Mesothelial cell of epicardium (in vitro differentiated cells): ENCODE results near the gene NME4. TPM values are rescaled to one million over a fixed set of nuclear protein-coding genes. Genes with fewer than 3 reads are reported as not detected.

Experiments used
- DNase-seq, 2 experiments: peaks; one replicate each; pipeline ENCODE4 v3.0.0; 2021; ENCODE audit warnings: low spot score in 2 of 2; ENCODE audit not compliant: unreplicated experiment in 2 of 2
- H3K27ac Mint-ChIP-seq: 2 replicates; pipeline ENCODE4 v1.8.0; 2021; ENCODE audit warnings: mixed read lengths
- H3K27me3 Mint-ChIP-seq: 2 replicates; pipeline ENCODE4 v1.8.0; 2021; ENCODE audit warnings: low read depth, mixed read lengths
- H3K36me3 Mint-ChIP-seq: 2 replicates; pipeline ENCODE4 v1.8.0; 2021; ENCODE audit warnings: mixed read lengths
- H3K4me1 Mint-ChIP-seq: 2 replicates; pipeline ENCODE4 v1.8.0; 2021; ENCODE audit warnings: mixed read lengths
- H3K4me3 Mint-ChIP-seq: 2 replicates; pipeline ENCODE4 v1.8.0; 2021; ENCODE audit warnings: mild to moderate bottlenecking, moderate library complexity, mixed read lengths
- H3K9me3 Mint-ChIP-seq: 2 replicates; pipeline ENCODE4 v1.8.0; 2021; ENCODE audit warnings: mixed read lengths
- total RNA-seq: library from RNA; stranded (reverse); gene quantifications from 3 replicates; pipeline ENCODE4 v1.2.1, GENCODE V29; 2021
- TF ChIP-seq, protein P1 (sequence below): fragments of 200-600 bp; sonication (generic); IDR thresholded peaks from one replicate; pipeline ENCODE4 v1.5.0; 2021; ENCODE audit warnings: antibody characterized with exemption; ENCODE audit not compliant: unreplicated experiment

Gene NME4
- total RNA-seq, 1 donor from 2014 or later = 252 TPM

- TF ChIP-seq, protein P1, sequence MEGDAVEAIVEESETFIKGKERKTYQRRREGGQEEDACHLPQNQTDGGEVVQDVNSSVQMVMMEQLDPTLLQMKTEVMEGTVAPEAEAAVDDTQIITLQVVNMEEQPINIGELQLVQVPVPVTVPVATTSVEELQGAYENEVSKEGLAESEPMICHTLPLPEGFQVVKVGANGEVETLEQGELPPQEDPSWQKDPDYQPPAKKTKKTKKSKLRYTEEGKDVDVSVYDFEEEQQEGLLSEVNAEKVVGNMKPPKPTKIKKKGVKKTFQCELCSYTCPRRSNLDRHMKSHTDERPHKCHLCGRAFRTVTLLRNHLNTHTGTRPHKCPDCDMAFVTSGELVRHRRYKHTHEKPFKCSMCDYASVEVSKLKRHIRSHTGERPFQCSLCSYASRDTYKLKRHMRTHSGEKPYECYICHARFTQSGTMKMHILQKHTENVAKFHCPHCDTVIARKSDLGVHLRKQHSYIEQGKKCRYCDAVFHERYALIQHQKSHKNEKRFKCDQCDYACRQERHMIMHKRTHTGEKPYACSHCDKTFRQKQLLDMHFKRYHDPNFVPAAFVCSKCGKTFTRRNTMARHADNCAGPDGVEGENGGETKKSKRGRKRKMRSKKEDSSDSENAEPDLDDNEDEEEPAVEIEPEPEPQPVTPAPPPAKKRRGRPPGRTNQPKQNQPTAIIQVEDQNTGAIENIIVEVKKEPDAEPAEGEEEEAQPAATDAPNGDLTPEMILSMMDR = no peak
- DNase-seq = no peak
- no peaks in the 10 kb centered on the region for H3K36me3 Mint-ChIP-seq
Measured at GRCh38 chr16:426906-427249, 29.9 kb downstream of the NME4 start.

GRCh38 chr16:427250-427649 is 30.3 kb downstream of the NME4 start:
- Mint-ChIP-seq H3K36me3 (no peaks in the 10 kb centered on the region), H3K27me3 (peaks cover 16% of the 10 kb centered on the region), H3K27ac (peak overlapping the region; percentile 51), H3K9me3 (no peaks in the 10 kb centered on the region), H3K4me3 (peak overlapping the region; percentile 76), H3K4me1 (peaks cover 29% of the 10 kb centered on the region)
- TF ChIP-seq, protein P1 = no peak
- no peak for DNase-seq

More at GRCh38 chr16:426906-427249, 29.9 kb downstream of the NME4 start:
- peaks cover 16% of the 10 kb centered on the region for H3K27me3 Mint-ChIP-seq
- H3K4me1 Mint-ChIP-seq = peaks cover 29% of the 10 kb centered on the region
- H3K4me3 Mint-ChIP-seq = peak overlapping the region; percentile 76
- H3K9me3 Mint-ChIP-seq = no peaks in the 10 kb centered on the region
- peak overlapping the region; percentile 51 for H3K27ac Mint-ChIP-seq

- H3K36me3 Mint-ChIP-seq = peaks cover 6% of the 10 kb centered on the region
- no peak overlapping the region for H3K27ac Mint-ChIP-seq
- H3K4me3 Mint-ChIP-seq = no peak overlapping the region
- peaks cover 20% of the 10 kb centered on the region for H3K4me1 Mint-ChIP-seq
- TF ChIP-seq, protein P1 = no peak
- DNase-seq = no peak
- no peaks in the 10 kb centered on the region for H3K27me3 Mint-ChIP-seq
- no peaks in the 10 kb centered on the region for H3K9me3 Mint-ChIP-seq
Measured at GRCh38 chr16:430904-431303, 33.9 kb downstream of the NME4 start.

GRCh38 chr16:440627-441026 is 43.6 kb downstream of the NME4 start:
- no peak overlapping the region for H3K4me3 Mint-ChIP-seq
- no peaks in the 10 kb centered on the region for H3K27me3 Mint-ChIP-seq
- no peaks in the 10 kb centered on the region for H3K9me3 Mint-ChIP-seq
- H3K27ac Mint-ChIP-seq = no peak overlapping the region
- no peaks in the 10 kb centered on the region for H3K4me1 Mint-ChIP-seq
- peaks cover 2% of the 10 kb centered on the region for H3K36me3 Mint-ChIP-seq
- DNase-seq = no peak
- TF ChIP-seq, protein P1 = no peak

DNA sequence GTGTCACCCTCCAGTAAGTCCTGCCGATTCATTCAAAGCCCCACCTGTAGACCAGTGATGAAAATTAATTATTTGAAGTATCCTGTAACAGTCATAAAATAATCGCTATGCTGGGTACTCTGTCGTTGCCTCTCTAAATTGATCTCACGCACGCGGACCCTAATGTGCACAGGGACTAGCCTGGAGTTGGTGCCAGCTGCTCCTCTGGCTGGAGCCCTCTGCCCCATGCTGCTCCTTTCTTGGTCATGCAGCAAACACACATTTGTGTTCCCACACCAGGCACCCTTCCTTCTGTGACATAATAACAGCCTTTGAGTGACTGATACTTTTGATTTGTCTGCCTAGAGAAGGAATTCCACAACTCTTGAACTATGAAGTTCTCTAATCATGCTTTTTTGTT is 44.4 kb downstream of the NME4 start:
- H3K9me3 Mint-ChIP-seq = no peaks in the 10 kb centered on the region
- no peaks in the 10 kb centered on the region for H3K27me3 Mint-ChIP-seq
- TF ChIP-seq, protein P1 = no peak
- peaks cover 2% of the 10 kb centered on the region for H3K36me3 Mint-ChIP-seq
- H3K27ac Mint-ChIP-seq = no peak overlapping the region
- no peak overlapping the region for H3K4me3 Mint-ChIP-seq
- no peak for DNase-seq
- no peaks in the 10 kb centered on the region for H3K4me1 Mint-ChIP-seq

- TF ChIP-seq, protein P1 = no peak
- Mint-ChIP-seq H3K9me3 (no peaks in the 10 kb centered on the region), H3K27me3 (no peaks in the 10 kb centered on the region), H3K36me3 (peaks cover 2% of the 10 kb centered on the region), H3K4me3 (no peak overlapping the region), H3K27ac (no peak overlapping the region), H3K4me1 (no peaks in the 10 kb centered on the region)
- no peak for DNase-seq
Measured at GRCh38 chr16:442976-443375, 46.0 kb downstream of the NME4 start.
